ENCODE data around the gene CORIN. TPM values are rescaled to one million over a fixed set of nuclear protein-coding genes. Genes with fewer than 3 reads are reported as not detected.

The CORIN gene
- total and polyA plus RNA-seq, 4 donors: 0.02 to 0.23 (median 0.15) TPM

DNA sequence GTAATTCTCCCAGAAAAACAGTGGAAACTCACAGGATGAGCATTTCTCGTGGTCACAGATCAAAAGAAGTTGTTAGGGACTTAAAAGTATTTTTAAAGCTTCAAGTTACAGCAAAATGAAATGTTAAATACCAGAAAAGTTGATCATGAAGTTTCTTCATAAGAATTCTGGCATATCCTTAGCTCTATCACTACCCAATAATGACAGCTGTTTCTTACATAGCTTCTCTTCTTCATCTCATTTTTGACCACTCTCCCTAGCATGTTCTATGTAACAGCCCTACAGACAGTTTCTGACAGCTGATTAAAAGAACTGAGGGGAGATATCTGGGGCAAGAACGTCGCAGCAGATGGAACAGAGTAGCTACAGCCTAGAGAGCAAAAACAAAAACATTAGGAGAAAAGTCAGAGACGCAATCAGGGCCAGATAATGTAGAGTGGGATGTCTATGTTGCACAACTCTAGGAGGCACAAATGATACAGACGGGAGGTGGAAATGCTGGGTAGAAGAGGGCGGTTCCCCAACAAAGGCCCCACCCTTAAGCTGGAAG lies 108.7 kb downstream of the CORIN start:
- Histone ChIP-seq H3K9me3 (ENCODE audit: control insufficient read depth in 4 of 4, low read length in 3 of 4) (no peaks in the 10 kb centered on the region), H3K4me1 (ENCODE audit: control insufficient read depth in 4 of 4, insufficient read depth in 4 of 4, low read length in 3 of 4) (no peaks in the 10 kb centered on the region), H3K27me3 (ENCODE audit: control insufficient read depth in 4 of 4, insufficient read depth in 4 of 4, low read length in 3 of 4) (no peaks in the 10 kb centered on the region), H3K36me3 (ENCODE audit: control insufficient read depth in 4 of 4, insufficient read depth in 3 of 4, low read depth in 1 of 4, low read length in 3 of 4) (no peaks in the 10 kb centered on the region), H3K9ac (ENCODE audit: low read depth in 1 of 2, low read length in 2 of 2) (no peak overlapping the region), H3K27ac (ENCODE audit: low read depth in 1 of 2, low read length in 2 of 2) (no peak overlapping the region), H3K4me3 (ENCODE audit: low read depth in 1 of 3, low read length in 3 of 3) (no peak overlapping the region)
- TF ChIP-seq TAF1 (conservative IDR thresholded peaks at IDR 0.05) (no peak), HNF4A (conservative IDR thresholded peaks at IDR 0.05) (no peak), JUND (IDR thresholded peaks at IDR 0.05) (no peak), FOXA2 (IDR thresholded peaks at IDR 0.05) (no peak), SP1 (IDR thresholded peaks at IDR 0.05) (no peak), GABPA (IDR thresholded peaks at IDR 0.05 in 1 of 2, conservative IDR thresholded peaks at IDR 0.05 in 1 of 2) (no peak), FOXA1 (IDR thresholded peaks at IDR 0.05) (no peak), HNF4G (IDR thresholded peaks at IDR 0.05) (no peak), RAD21 (IDR thresholded peaks at IDR 0.05) (no peak), YY1 (IDR thresholded peaks at IDR 0.05) (no peak), EGR1 (IDR thresholded peaks at IDR 0.05; ENCODE audit: low read depth in 2 of 2) (no peak), RXRA (IDR thresholded peaks at IDR 0.05) (no peak), NR2F2 (IDR thresholded peaks at IDR 0.05) (no peak)
- TF ChIP-seq, protein P1, sequence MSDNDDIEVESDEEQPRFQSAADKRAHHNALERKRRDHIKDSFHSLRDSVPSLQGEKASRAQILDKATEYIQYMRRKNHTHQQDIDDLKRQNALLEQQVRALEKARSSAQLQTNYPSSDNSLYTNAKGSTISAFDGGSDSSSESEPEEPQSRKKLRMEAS (IDR thresholded peaks at IDR 0.05): no peak
- TF ChIP-seq, protein P2, sequence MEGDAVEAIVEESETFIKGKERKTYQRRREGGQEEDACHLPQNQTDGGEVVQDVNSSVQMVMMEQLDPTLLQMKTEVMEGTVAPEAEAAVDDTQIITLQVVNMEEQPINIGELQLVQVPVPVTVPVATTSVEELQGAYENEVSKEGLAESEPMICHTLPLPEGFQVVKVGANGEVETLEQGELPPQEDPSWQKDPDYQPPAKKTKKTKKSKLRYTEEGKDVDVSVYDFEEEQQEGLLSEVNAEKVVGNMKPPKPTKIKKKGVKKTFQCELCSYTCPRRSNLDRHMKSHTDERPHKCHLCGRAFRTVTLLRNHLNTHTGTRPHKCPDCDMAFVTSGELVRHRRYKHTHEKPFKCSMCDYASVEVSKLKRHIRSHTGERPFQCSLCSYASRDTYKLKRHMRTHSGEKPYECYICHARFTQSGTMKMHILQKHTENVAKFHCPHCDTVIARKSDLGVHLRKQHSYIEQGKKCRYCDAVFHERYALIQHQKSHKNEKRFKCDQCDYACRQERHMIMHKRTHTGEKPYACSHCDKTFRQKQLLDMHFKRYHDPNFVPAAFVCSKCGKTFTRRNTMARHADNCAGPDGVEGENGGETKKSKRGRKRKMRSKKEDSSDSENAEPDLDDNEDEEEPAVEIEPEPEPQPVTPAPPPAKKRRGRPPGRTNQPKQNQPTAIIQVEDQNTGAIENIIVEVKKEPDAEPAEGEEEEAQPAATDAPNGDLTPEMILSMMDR (IDR thresholded peaks at IDR 0.05; ENCODE audit: low read depth, low read length, missing input control): no peak
- TF ChIP-seq, protein P3, sequence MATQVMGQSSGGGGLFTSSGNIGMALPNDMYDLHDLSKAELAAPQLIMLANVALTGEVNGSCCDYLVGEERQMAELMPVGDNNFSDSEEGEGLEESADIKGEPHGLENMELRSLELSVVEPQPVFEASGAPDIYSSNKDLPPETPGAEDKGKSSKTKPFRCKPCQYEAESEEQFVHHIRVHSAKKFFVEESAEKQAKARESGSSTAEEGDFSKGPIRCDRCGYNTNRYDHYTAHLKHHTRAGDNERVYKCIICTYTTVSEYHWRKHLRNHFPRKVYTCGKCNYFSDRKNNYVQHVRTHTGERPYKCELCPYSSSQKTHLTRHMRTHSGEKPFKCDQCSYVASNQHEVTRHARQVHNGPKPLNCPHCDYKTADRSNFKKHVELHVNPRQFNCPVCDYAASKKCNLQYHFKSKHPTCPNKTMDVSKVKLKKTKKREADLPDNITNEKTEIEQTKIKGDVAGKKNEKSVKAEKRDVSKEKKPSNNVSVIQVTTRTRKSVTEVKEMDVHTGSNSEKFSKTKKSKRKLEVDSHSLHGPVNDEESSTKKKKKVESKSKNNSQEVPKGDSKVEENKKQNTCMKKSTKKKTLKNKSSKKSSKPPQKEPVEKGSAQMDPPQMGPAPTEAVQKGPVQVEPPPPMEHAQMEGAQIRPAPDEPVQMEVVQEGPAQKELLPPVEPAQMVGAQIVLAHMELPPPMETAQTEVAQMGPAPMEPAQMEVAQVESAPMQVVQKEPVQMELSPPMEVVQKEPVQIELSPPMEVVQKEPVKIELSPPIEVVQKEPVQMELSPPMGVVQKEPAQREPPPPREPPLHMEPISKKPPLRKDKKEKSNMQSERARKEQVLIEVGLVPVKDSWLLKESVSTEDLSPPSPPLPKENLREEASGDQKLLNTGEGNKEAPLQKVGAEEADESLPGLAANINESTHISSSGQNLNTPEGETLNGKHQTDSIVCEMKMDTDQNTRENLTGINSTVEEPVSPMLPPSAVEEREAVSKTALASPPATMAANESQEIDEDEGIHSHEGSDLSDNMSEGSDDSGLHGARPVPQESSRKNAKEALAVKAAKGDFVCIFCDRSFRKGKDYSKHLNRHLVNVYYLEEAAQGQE (IDR thresholded peaks at IDR 0.05): no peak
- TF ChIP-seq, protein P4, sequence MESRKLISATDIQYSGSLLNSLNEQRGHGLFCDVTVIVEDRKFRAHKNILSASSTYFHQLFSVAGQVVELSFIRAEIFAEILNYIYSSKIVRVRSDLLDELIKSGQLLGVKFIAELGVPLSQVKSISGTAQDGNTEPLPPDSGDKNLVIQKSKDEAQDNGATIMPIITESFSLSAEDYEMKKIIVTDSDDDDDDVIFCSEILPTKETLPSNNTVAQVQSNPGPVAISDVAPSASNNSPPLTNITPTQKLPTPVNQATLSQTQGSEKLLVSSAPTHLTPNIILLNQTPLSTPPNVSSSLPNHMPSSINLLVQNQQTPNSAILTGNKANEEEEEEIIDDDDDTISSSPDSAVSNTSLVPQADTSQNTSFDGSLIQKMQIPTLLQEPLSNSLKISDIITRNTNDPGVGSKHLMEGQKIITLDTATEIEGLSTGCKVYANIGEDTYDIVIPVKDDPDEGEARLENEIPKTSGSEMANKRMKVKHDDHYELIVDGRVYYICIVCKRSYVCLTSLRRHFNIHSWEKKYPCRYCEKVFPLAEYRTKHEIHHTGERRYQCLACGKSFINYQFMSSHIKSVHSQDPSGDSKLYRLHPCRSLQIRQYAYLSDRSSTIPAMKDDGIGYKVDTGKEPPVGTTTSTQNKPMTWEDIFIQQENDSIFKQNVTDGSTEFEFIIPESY (IDR thresholded peaks at IDR 0.05): no peak
- TF ChIP-seq, protein P5, sequence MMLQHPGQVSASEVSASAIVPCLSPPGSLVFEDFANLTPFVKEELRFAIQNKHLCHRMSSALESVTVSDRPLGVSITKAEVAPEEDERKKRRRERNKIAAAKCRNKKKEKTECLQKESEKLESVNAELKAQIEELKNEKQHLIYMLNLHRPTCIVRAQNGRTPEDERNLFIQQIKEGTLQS (IDR thresholded peaks at IDR 0.05): no peak
- no peak for DNase-seq (ENCODE audit: low spot score)
- 87% methylated on average over 6 of the region's 6 CpGs for WGBS
